HG02938 (cell line): ENCODE results near the gene MACROD2.

Source experiments
- ATAC-seq: cut with Tn5 transposase; IDR thresholded peaks from one replicate; pipeline ENCODE4 v1.9.1; 2021; ENCODE audit warnings: mild to moderate bottlenecking, moderate library complexity; ENCODE audit not compliant: unreplicated experiment

MACROD2 gene

GRCh38 chr20:14062171-14062570 lies 66.9 kb downstream of the MACROD2 start:
- ATAC-seq, result no peak

GRCh38 chr20:14062786-14063185 lies 67.5 kb downstream of the MACROD2 start:
- ATAC-seq, result no peak

GRCh38 chr20:14064333-14064732 lies 69.0 kb downstream of the MACROD2 start:
- ATAC-seq, result no peak

- ATAC-seq, result no peak
These were observed 69.6 kb downstream of the MACROD2 start for GRCh38 chr20:14064921-14065320.

- no peak for ATAC-seq
These were observed 70.5 kb downstream of the MACROD2 start for GRCh38 chr20:14065774-14066173.

- no peak for ATAC-seq
These were observed 72.3 kb downstream of the MACROD2 start for GRCh38 chr20:14067603-14068002.

- ATAC-seq, result no peak
These were observed 74.5 kb downstream of the MACROD2 start for GRCh38 chr20:14069796-14070195.

GRCh38 chr20:14093652-14094051 lies 98.3 kb downstream of the MACROD2 start:
- ATAC-seq, result no peak

GRCh38 chr20:14098261-14098660 lies 102.9 kb downstream of the MACROD2 start:
- ATAC-seq, result no peak

GRCh38 chr20:14113416-14113815 lies 118.1 kb downstream of the MACROD2 start:
- ATAC-seq, result no peak

GRCh38 chr20:14114065-14114704 lies 118.9 kb downstream of the MACROD2 start:
- no peak for ATAC-seq

GRCh38 chr20:14116037-14116436 lies 120.7 kb downstream of the MACROD2 start:
- no peak for ATAC-seq

GRCh38 chr20:14117768-14118167 lies 122.5 kb downstream of the MACROD2 start:
- ATAC-seq, result no peak

GRCh38 chr20:14126856-14127255 lies 131.5 kb downstream of the MACROD2 start:
- ATAC-seq, result no peak

- no peak for ATAC-seq
These were observed 132.4 kb downstream of the MACROD2 start for GRCh38 chr20:14127514-14128223.

- ATAC-seq, result no peak
These were observed 138.7 kb downstream of the MACROD2 start for GRCh38 chr20:14134004-14134403.

GRCh38 chr20:14142171-14142570 lies 146.9 kb downstream of the MACROD2 start:
- ATAC-seq, result no peak

- ATAC-seq, result no peak
These were observed 147.8 kb downstream of the MACROD2 start for GRCh38 chr20:14142964-14143627.

- ATAC-seq, result no peak
These were observed 152.7 kb downstream of the MACROD2 start for GRCh38 chr20:14148042-14148441.

- ATAC-seq, result no peak
These were observed 160.0 kb downstream of the MACROD2 start for GRCh38 chr20:14155361-14155760.

- ATAC-seq, result no peak
These were observed 183.2 kb downstream of the MACROD2 start for GRCh38 chr20:14178528-14178927.

- ATAC-seq, result no peak
These were observed 183.6 kb downstream of the MACROD2 start for GRCh38 chr20:14178952-14179351.
